ENCODE measurements around the gene KRT4.

Gene KRT4

DNA sequence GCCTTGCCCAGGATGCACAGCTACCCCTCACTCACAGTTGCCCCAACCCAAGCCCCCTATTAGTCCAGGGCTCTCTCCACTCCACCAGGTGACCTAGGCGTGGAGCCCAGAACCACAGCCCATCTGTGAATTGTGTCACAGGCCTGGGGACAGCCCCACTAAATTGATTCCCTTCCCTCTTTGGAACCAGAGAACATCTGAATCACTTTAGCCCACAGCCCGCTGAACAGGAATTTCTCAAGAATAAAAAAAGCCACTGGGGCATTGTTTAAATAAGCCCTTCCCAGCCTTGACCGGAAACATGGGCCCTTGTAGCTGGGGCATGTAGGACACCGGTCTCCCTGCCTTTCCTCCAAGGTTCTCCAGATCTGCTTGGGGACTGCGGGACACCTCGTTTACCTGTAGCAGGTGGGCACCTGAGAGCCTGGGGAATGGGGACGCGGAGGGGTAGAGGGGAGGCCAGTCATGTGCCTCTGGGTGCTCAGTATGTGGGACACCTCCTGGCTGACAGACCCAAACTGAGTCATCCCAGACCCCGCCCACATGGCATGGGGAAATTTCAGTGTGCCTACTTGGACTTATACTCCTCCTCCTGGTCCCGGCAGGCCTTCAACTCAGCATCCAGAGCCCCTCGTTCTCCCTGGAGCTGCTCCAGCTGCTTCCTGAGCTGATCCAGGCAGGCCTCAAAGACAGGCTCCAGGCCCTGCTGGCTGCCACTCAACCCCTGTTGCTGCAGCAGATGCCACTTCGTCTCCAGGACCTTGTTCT, 33.6 kb upstream of the KRT4 start:
- H3K4me3 ChIP-seq (ENCODE audit: low read length), result no peak overlapping the region
- H2AK5ac ChIP-seq (ENCODE audit: low read length), result no peak overlapping the region
- H2BK120ac ChIP-seq (ENCODE audit: low read depth, low read length), result no peak overlapping the region
- H3K79me1 ChIP-seq (ENCODE audit: low read length), result no peaks in the 10 kb centered on the region
- no peaks in the 10 kb centered on the region for H3K36me3 ChIP-seq (ENCODE audit: control insufficient read depth, insufficient read depth, low read length)
- no peak overlapping the region for H3K4ac ChIP-seq (ENCODE audit: low read depth, low read length)
- no peak for DNase-seq
- H3K79me2 ChIP-seq (ENCODE audit: control insufficient read depth, insufficient read depth, low read length), result no peaks in the 10 kb centered on the region
- no peak overlapping the region for H3K56ac ChIP-seq (ENCODE audit: low read length)
- no CpG with 5 or more reads among the region's 12 CpGs for WGBS (ENCODE audit: extremely low coverage, insufficient coverage, low lambda C conversion rate)
- no peaks in the 10 kb centered on the region for H3K4me1 ChIP-seq (ENCODE audit: control insufficient read depth, low read depth, low read length)
- no peaks in the 10 kb centered on the region for H3K27me3 ChIP-seq (ENCODE audit: insufficient read depth, low read length, poor library complexity)
- H4K8ac ChIP-seq (ENCODE audit: low read depth, low read length), result no peak overlapping the region
- H3K27ac ChIP-seq (ENCODE audit: low read depth, low read length), result no peak overlapping the region
- H3K9ac ChIP-seq (ENCODE audit: low read length), result no peak overlapping the region
- H2BK5ac ChIP-seq (ENCODE audit: low read length), result no peak overlapping the region
- H2BK15ac ChIP-seq (replicated peaks; ENCODE audit: low read depth), result no peak overlapping the region
- no peak overlapping the region for H3K23ac ChIP-seq (ENCODE audit: low read length)
- no peak overlapping the region for H4K5ac ChIP-seq (ENCODE audit: low read length)
- no peak overlapping the region for H3K4me2 ChIP-seq (ENCODE audit: low read length)
- H3K18ac ChIP-seq (ENCODE audit: low read length), result no peak overlapping the region

DNA sequence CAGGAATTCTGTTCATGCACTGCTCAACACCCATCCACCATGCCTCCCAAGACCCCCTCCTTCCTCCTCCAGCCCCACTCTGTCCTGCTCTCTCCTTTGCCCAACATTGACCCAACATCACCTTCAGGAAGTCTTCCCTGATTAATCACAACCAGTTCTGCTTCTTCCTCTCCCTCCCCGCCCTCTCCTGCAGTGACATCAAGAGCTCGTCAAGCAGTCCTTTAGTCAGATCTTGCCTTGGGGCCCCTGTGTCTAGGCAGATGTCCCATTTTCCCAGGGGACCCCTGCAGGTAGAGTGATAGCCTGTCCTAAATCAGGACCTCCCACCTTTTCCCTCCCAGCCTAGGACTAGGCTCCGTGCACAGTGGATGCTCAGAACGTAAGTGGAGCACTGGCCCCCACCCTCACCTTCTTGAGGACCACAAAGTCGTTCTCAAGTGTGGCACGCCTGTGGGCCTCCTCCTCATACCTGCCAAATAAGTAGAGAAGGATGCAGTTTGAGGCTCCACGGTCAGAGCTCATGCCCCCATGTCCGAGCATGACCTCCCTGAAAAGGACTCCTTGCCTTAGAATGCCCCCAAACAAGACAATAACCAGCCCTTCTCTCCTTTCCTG, 32.5 kb upstream of the KRT4 start:
- Histone ChIP-seq H2BK120ac (ENCODE audit: low read depth, low read length) (no peak overlapping the region), H2BK15ac (replicated peaks; ENCODE audit: low read depth) (no peak overlapping the region), H3K4me3 (ENCODE audit: low read length) (no peak overlapping the region), H3K4me1 (ENCODE audit: control insufficient read depth, low read depth, low read length) (no peaks in the 10 kb centered on the region), H3K4ac (ENCODE audit: low read depth, low read length) (no peak overlapping the region), H3K36me3 (ENCODE audit: control insufficient read depth, insufficient read depth, low read length) (no peaks in the 10 kb centered on the region), H3K27me3 (ENCODE audit: insufficient read depth, low read length, poor library complexity) (no peaks in the 10 kb centered on the region), H3K27ac (ENCODE audit: low read depth, low read length) (no peak overlapping the region), H4K5ac (ENCODE audit: low read length) (no peak overlapping the region), H3K9ac (ENCODE audit: low read length) (no peak overlapping the region), H3K18ac (ENCODE audit: low read length) (no peak overlapping the region), H2BK5ac (ENCODE audit: low read length) (no peak overlapping the region), H3K4me2 (ENCODE audit: low read length) (no peak overlapping the region), H3K79me1 (ENCODE audit: low read length) (no peaks in the 10 kb centered on the region), H4K8ac (ENCODE audit: low read depth, low read length) (no peak overlapping the region), H3K56ac (ENCODE audit: low read length) (no peak overlapping the region), H2AK5ac (ENCODE audit: low read length) (no peak overlapping the region), H3K23ac (ENCODE audit: low read length) (no peak overlapping the region), H3K79me2 (ENCODE audit: control insufficient read depth, insufficient read depth, low read length) (no peaks in the 10 kb centered on the region)
- WGBS (ENCODE audit: extremely low coverage, insufficient coverage, low lambda C conversion rate), result no CpG with 5 or more reads among the region's 8 CpGs
- no peak for DNase-seq

DNA sequence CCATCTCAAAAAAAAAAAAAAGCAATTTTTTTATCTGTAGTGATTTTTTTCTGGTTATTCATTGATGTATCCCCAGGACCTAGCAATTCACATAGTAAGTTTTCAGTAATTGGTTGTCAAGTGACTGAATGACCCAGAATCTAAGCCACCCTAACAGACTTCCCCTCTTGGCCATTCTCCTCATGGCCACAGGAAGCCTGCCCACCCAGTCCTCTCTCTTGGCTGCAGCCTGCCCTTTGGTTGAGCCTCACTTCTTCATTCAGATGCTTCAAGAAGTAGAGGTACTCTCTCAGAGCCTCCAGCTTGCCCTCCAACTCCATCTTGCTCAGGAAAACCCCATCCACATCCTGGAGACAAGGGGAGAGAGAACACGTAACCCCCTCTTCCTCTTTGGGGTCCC, 32.0 kb upstream of the KRT4 start:
- Histone ChIP-seq H4K8ac (ENCODE audit: low read depth, low read length) (no peak overlapping the region), H2BK5ac (ENCODE audit: low read length) (no peak overlapping the region), H3K79me2 (ENCODE audit: control insufficient read depth, insufficient read depth, low read length) (no peaks in the 10 kb centered on the region), H3K79me1 (ENCODE audit: low read length) (no peaks in the 10 kb centered on the region), H3K9ac (ENCODE audit: low read length) (no peak overlapping the region), H3K27me3 (ENCODE audit: insufficient read depth, low read length, poor library complexity) (no peaks in the 10 kb centered on the region), H4K5ac (ENCODE audit: low read length) (no peak overlapping the region), H3K56ac (ENCODE audit: low read length) (no peak overlapping the region), H3K36me3 (ENCODE audit: control insufficient read depth, insufficient read depth, low read length) (no peaks in the 10 kb centered on the region), H2AK5ac (ENCODE audit: low read length) (no peak overlapping the region), H3K23ac (ENCODE audit: low read length) (no peak overlapping the region), H3K4me1 (ENCODE audit: control insufficient read depth, low read depth, low read length) (no peaks in the 10 kb centered on the region), H3K4me2 (ENCODE audit: low read length) (no peak overlapping the region), H3K18ac (ENCODE audit: low read length) (no peak overlapping the region), H2BK120ac (ENCODE audit: low read depth, low read length) (no peak overlapping the region), H3K4me3 (ENCODE audit: low read length) (no peak overlapping the region), H3K4ac (ENCODE audit: low read depth, low read length) (no peak overlapping the region), H3K27ac (ENCODE audit: low read depth, low read length) (no peak overlapping the region), H2BK15ac (replicated peaks; ENCODE audit: low read depth) (no peak overlapping the region)
- no peak for DNase-seq
- WGBS (ENCODE audit: extremely low coverage, insufficient coverage, low lambda C conversion rate), result no CpG with 5 or more reads among the region's 1 CpG

DNA sequence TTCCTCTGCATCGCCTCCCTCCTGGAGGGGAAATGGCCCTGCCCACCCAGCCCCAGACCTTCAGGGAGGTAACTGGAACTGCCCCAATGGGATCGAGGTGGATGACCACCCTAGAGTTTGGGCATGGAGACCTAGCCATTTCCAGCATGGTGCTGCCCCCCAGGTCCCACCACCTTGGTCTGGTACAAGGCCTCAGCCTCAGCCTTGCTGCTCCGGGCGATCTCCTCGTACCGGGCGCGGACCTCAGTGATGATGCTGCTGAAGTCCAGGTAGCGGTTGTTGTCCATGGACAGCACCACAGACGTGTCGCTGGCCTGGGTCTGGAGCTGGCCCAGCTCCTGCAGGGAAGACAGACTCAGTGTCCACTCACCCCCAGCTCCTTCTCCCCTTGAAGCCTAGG, 30.5 kb upstream of the KRT4 start:
- H3K27ac ChIP-seq (ENCODE audit: low read depth, low read length), result no peak overlapping the region
- no peaks in the 10 kb centered on the region for H3K4me1 ChIP-seq (ENCODE audit: control insufficient read depth, low read depth, low read length)
- H3K79me1 ChIP-seq (ENCODE audit: low read length), result no peaks in the 10 kb centered on the region
- no peak overlapping the region for H4K8ac ChIP-seq (ENCODE audit: low read depth, low read length)
- H3K27me3 ChIP-seq (ENCODE audit: insufficient read depth, low read length, poor library complexity), result no peaks in the 10 kb centered on the region
- H3K9ac ChIP-seq (ENCODE audit: low read length), result no peak overlapping the region
- no peaks in the 10 kb centered on the region for H3K79me2 ChIP-seq (ENCODE audit: control insufficient read depth, insufficient read depth, low read length)
- H3K56ac ChIP-seq (ENCODE audit: low read length), result no peak overlapping the region
- no peak overlapping the region for H3K23ac ChIP-seq (ENCODE audit: low read length)
- H4K5ac ChIP-seq (ENCODE audit: low read length), result no peak overlapping the region
- H3K36me3 ChIP-seq (ENCODE audit: control insufficient read depth, insufficient read depth, low read length), result no peaks in the 10 kb centered on the region
- H3K4ac ChIP-seq (ENCODE audit: low read depth, low read length), result no peak overlapping the region
- no peak for DNase-seq
- no peak overlapping the region for H2AK5ac ChIP-seq (ENCODE audit: low read length)
- no peak overlapping the region for H3K4me2 ChIP-seq (ENCODE audit: low read length)
- no CpG with 5 or more reads among the region's 11 CpGs for WGBS (ENCODE audit: extremely low coverage, insufficient coverage, low lambda C conversion rate)
- H2BK5ac ChIP-seq (ENCODE audit: low read length), result no peak overlapping the region
- H3K18ac ChIP-seq (ENCODE audit: low read length), result no peak overlapping the region
- no peak overlapping the region for H2BK120ac ChIP-seq (ENCODE audit: low read depth, low read length)
- H2BK15ac ChIP-seq (replicated peaks; ENCODE audit: low read depth), result no peak overlapping the region
- no peak overlapping the region for H3K4me3 ChIP-seq (ENCODE audit: low read length)

DNA sequence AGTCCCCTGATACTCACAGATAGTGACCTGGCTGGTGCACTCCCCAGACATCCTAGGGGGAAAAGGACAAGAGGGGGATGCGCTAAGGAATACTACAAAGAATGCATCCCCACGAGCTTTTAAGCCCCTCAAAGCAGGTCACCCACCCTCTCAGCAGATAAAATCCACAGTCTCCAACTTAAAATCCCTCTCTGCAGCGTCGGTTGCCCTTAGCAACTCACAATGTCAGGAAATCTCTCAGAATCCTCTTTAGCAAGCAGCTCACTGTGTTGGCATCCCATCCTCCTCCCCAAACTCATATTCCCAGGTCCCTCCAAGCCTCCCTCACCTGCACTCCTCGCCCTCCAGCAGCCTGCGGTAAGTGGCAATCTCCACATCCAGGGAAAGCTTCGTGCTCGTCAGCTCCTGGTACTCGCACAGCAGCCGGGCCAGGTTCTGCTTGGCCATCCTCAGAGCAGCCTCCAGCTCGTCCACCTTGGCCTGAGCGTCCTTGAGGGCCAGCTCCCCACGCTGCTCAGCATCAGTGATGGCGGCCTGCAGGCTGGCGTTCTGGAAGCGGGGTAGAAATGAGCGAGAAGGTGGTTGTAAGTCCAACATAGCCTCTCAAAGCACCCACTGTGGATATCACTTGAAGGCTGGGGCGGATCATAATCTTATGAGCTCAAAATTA, 25.7 kb upstream of the KRT4 start:
- Histone ChIP-seq H3K36me3 (ENCODE audit: control insufficient read depth, insufficient read depth, low read length) (no peaks in the 10 kb centered on the region), H3K4me3 (ENCODE audit: low read length) (no peak overlapping the region), H2BK15ac (replicated peaks; ENCODE audit: low read depth) (no peak overlapping the region), H2BK5ac (ENCODE audit: low read length) (no peak overlapping the region), H3K9ac (ENCODE audit: low read length) (no peak overlapping the region), H3K79me2 (ENCODE audit: control insufficient read depth, insufficient read depth, low read length) (no peaks in the 10 kb centered on the region), H3K4me1 (ENCODE audit: control insufficient read depth, low read depth, low read length) (no peaks in the 10 kb centered on the region), H3K18ac (ENCODE audit: low read length) (no peak overlapping the region), H3K4me2 (ENCODE audit: low read length) (no peak overlapping the region), H4K5ac (ENCODE audit: low read length) (no peak overlapping the region), H3K56ac (ENCODE audit: low read length) (no peak overlapping the region), H3K27ac (ENCODE audit: low read depth, low read length) (no peak overlapping the region), H3K23ac (ENCODE audit: low read length) (no peak overlapping the region), H3K79me1 (ENCODE audit: low read length) (no peaks in the 10 kb centered on the region), H4K8ac (ENCODE audit: low read depth, low read length) (no peak overlapping the region), H2AK5ac (ENCODE audit: low read length) (no peak overlapping the region), H2BK120ac (ENCODE audit: low read depth, low read length) (no peak overlapping the region), H3K27me3 (ENCODE audit: insufficient read depth, low read length, poor library complexity) (no peaks in the 10 kb centered on the region), H3K4ac (ENCODE audit: low read depth, low read length) (no peak overlapping the region)
- no peak for DNase-seq
- no CpG with 5 or more reads among the region's 18 CpGs for WGBS (ENCODE audit: extremely low coverage, insufficient coverage, low lambda C conversion rate)
